ENCODE data around the gene LUC7L3. TPM values are rescaled to one million over a fixed set of nuclear protein-coding genes. Genes with fewer than 3 reads are reported as not detected.
"Not testable (repeated sequence)": the region's sequence is repeated elsewhere in the genome, so short reads cannot be mapped to it uniquely, and the experiment has no call there.

LUC7L3 gene
- total and polyA plus RNA-seq, 2 of the 13 experiments (the other 11 are each of a cell fraction or from before 2014, with no cell fraction given), result 108 to 120 TPM

- FAIRE-seq; BruUV-seq (replicated peaks); H4K20me1 ChIP-seq (ENCODE audit: insufficient read depth, low read length); H3K27ac ChIP-seq (ENCODE audit: extremely low read length, insufficient read depth, low read length); H3K27me3 ChIP-seq (ENCODE audit: control insufficient read depth in 1 of 2, insufficient read depth in 2 of 2, low read length in 2 of 2); H3K4me3 ChIP-seq (replicated peaks in 1 of 3; ENCODE audit: insufficient read depth in 1 of 3, low read depth in 2 of 3, low read length in 3 of 3); H3K79me2 ChIP-seq (ENCODE audit: insufficient read depth, low read length); H3K4me2 ChIP-seq (ENCODE audit: low read depth, low read length); H3K9ac ChIP-seq (ENCODE audit: insufficient read depth, low read depth, low read length); H3K36me3 ChIP-seq (replicated peaks in 1 of 2; ENCODE audit: control insufficient read depth in 1 of 2, insufficient read depth in 2 of 2, low read length in 2 of 2); DNase-seq (ENCODE audit: low spot score); ATAC-seq; H2AFZ ChIP-seq (ENCODE audit: low read length); H3K9me3 ChIP-seq (ENCODE audit: low read length); in situ Hi-C loops (cut with HindIII; ENCODE audit: extremely low pct_ligation_motif_present, low pct_unique_long_range_greater_than_20kb): not testable (repeated sequence)
- ChIA-PET POLR2A (interaction anchor here (1.0 to 21.3 kb wide), 4 partner anchors 10 to 48 kb away, joined by 3 to 839 read pairs (median 16); partner anchors contain the start of gene ABCC3), CTCF (ENCODE audit: low intra/inter-chr PET ratio, low total read pairs) (interaction anchor here (1.2 to 1.6 kb wide), 4 partner anchors 14 to 134 kb away, joined by 3 to 18 read pairs (median 6); partner anchors contain the start of gene SPATA20)
- intact Hi-C loops (cut with micrococcal nuclease; ENCODE audit: unreplicated experiment), result loop anchor here (2.0 kb wide), 1 partner anchor 14 kb away; no protein-coding TSS in a partner anchor
- WGBS (ENCODE audit: low lambda C conversion rate), result 89% methylated on average over 12 of the region's 12 CpGs
- TF ChIP-seq ZSCAN31 (CRISPR knock-in tag; IDR thresholded peaks at IDR 0.05; ENCODE audit: low read depth) (peak; percentile 26; the same call in 1 of the 2 replicates), ZNF18 (CRISPR knock-in tag; IDR thresholded peaks at IDR 0.05; ENCODE audit: insufficient replicate concordance) (peak; percentile 40), MAFF (IDR thresholded peaks at IDR 0.05; ENCODE audit: low read depth, low read length) (peak; percentile 3; the same call in 1 of the 2 replicates), ZNF567 (CRISPR knock-in tag; IDR thresholded peaks at IDR 0.05; ENCODE audit: borderline replicate concordance) (0 out of 2 replicates have a peak, but pooled peaks have one; percentile 46), ZNF446 (CRISPR knock-in tag; IDR thresholded peaks at IDR 0.05) (0 out of 2 replicates have a peak, but pooled peaks have one; percentile 42), FOXO4 (CRISPR knock-in tag; conservative IDR thresholded peaks at IDR 0.05) (0 out of 2 replicates have a peak, but pooled peaks have one; percentile 32), SKIL (CRISPR knock-in tag; IDR thresholded peaks at IDR 0.05; ENCODE audit: borderline replicate concordance) (0 out of 2 replicates have a peak, but pooled peaks have one; percentile 16), MAFK (conservative IDR thresholded peaks at IDR 0.05 in 1 of 2, IDR thresholded peaks at IDR 0.05 in 1 of 2; ENCODE audit: low read length in 2 of 2) (peak; percentile 15 to 46; a peak in 2 of 4 replicates), HES4 (CRISPR knock-in tag; IDR thresholded peaks at IDR 0.05; ENCODE audit: borderline replicate concordance) (0 out of 2 replicates have a peak, but pooled peaks have one; percentile 37), FOSL2 (CRISPR knock-in tag; IDR thresholded peaks at IDR 0.05) (peak; percentile 57)
- peaks cover 80% of the 10 kb centered on the region for H3K4me1 ChIP-seq (ENCODE audit: insufficient read depth, low read length)
Observed at GRCh38 chr17:50680543-50681262, 38.7 kb upstream of the LUC7L3 start.
